ENCODE measurements around the gene NFATC4.

The NFATC4 gene

GRCh38 chr14:24426150-24426911, 58.3 kb downstream of the NFATC4 start:
- H3K4me2 ChIP-seq (ENCODE audit: low read length): no peak overlapping the region
- no peak for DNase-seq
- WGBS (ENCODE audit: extremely low coverage, insufficient coverage, insufficient read length): no CpG with 5 or more reads among the region's 2 CpGs
- no peak overlapping the region for H2AK5ac ChIP-seq (ENCODE audit: low read length)
- H4K91ac ChIP-seq (ENCODE audit: low read depth, low read length): no peak overlapping the region
- no peak overlapping the region for H3K18ac ChIP-seq (ENCODE audit: low read length)
- no peak overlapping the region for H2BK120ac ChIP-seq (ENCODE audit: insufficient read depth, low read length, poor library complexity)
- peaks cover 3% of the 10 kb centered on the region for H3K9me3 ChIP-seq (ENCODE audit: insufficient read depth, low read depth, low read length)
- H2BK5ac ChIP-seq (ENCODE audit: low read depth, low read length, poor library complexity): no peak overlapping the region
- no peak overlapping the region for H4K8ac ChIP-seq (ENCODE audit: low read depth, low read length)
- no peak overlapping the region for H3K4me3 ChIP-seq (ENCODE audit: low read depth, low read length)
- H3K4ac ChIP-seq (ENCODE audit: low read depth, low read length): no peak overlapping the region
- no peak overlapping the region for H2BK12ac ChIP-seq (ENCODE audit: low read length)
- no peaks in the 10 kb centered on the region for H3K27me3 ChIP-seq (ENCODE audit: insufficient read depth, low read length)
- H3K79me1 ChIP-seq (ENCODE audit: low read length): peaks cover 12% of the 10 kb centered on the region
- no peaks in the 10 kb centered on the region for H3K36me3 ChIP-seq (ENCODE audit: control insufficient read depth in 1 of 2, insufficient read depth in 2 of 2, low read length in 2 of 2)
- H3K79me2 ChIP-seq (ENCODE audit: control insufficient read depth, insufficient read depth, low read length, poor library complexity): peaks cover 7% of the 10 kb centered on the region
- H3K14ac ChIP-seq (ENCODE audit: low read length): no peak overlapping the region
- no peak overlapping the region for H3K27ac ChIP-seq (ENCODE audit: low read depth, low read length)
- H3K23ac ChIP-seq (ENCODE audit: low read length): no peak overlapping the region
- H3K9ac ChIP-seq (ENCODE audit: low read length): no peak overlapping the region
- H3K4me1 ChIP-seq (ENCODE audit: control insufficient read depth in 1 of 2, insufficient read depth in 2 of 2, low read length in 2 of 2): peaks cover 7 to 17% of the 10 kb centered on the region in 2 experiments
- no peak overlapping the region for H4K12ac ChIP-seq (ENCODE audit: low read depth, low read length)
- H2AFZ ChIP-seq (ENCODE audit: insufficient read depth, low read length, poor library complexity): no peak overlapping the region

GRCh38 chr14:24426912-24427536, 59.0 kb downstream of the NFATC4 start:
- peaks cover 2% of the 10 kb centered on the region in 2 experiments for H3K36me3 ChIP-seq (ENCODE audit: control insufficient read depth in 1 of 2, insufficient read depth in 2 of 2, low read length in 2 of 2)
- H3K4me3 ChIP-seq (ENCODE audit: low read depth, low read length): peak overlapping the region; percentile 23
- peaks cover 3% of the 10 kb centered on the region for H3K9me3 ChIP-seq (ENCODE audit: insufficient read depth, low read depth, low read length)
- no peak overlapping the region for H3K27ac ChIP-seq (ENCODE audit: low read depth, low read length)
- peaks cover 7% of the 10 kb centered on the region for H3K79me2 ChIP-seq (ENCODE audit: control insufficient read depth, insufficient read depth, low read length, poor library complexity)
- H2AFZ ChIP-seq (ENCODE audit: insufficient read depth, low read length, poor library complexity): no peak overlapping the region
- no peak overlapping the region for H2AK5ac ChIP-seq (ENCODE audit: low read length)
- no peak overlapping the region for H3K9ac ChIP-seq (ENCODE audit: low read length)
- no peak for DNase-seq
- peaks cover 12% of the 10 kb centered on the region for H3K79me1 ChIP-seq (ENCODE audit: low read length)
- H2BK5ac ChIP-seq (ENCODE audit: low read depth, low read length, poor library complexity): no peak overlapping the region
- H2BK120ac ChIP-seq (ENCODE audit: insufficient read depth, low read length, poor library complexity): no peak overlapping the region
- H3K4ac ChIP-seq (ENCODE audit: low read depth, low read length): no peak overlapping the region
- H3K4me1 ChIP-seq (ENCODE audit: control insufficient read depth in 1 of 2, insufficient read depth in 2 of 2, low read length in 2 of 2): peaks cover 10 to 20% of the 10 kb centered on the region in 2 experiments
- H3K23ac ChIP-seq (ENCODE audit: low read length): no peak overlapping the region
- no peak overlapping the region for H4K8ac ChIP-seq (ENCODE audit: low read depth, low read length)
- H3K4me2 ChIP-seq (ENCODE audit: low read length): no peak overlapping the region
- no peak overlapping the region for H2BK12ac ChIP-seq (ENCODE audit: low read length)
- H3K27me3 ChIP-seq (ENCODE audit: insufficient read depth, low read length): no peaks in the 10 kb centered on the region
- H4K91ac ChIP-seq (ENCODE audit: low read depth, low read length): no peak overlapping the region
- WGBS (ENCODE audit: extremely low coverage, insufficient coverage, insufficient read length): no CpG with 5 or more reads among the region's 8 CpGs
- H3K14ac ChIP-seq (ENCODE audit: low read length): no peak overlapping the region
- H4K12ac ChIP-seq (ENCODE audit: low read depth, low read length): no peak overlapping the region
- no peak overlapping the region for H3K18ac ChIP-seq (ENCODE audit: low read length)

- Histone ChIP-seq H3K79me2 (ENCODE audit: control insufficient read depth, insufficient read depth, low read length, poor library complexity) (peaks cover 7% of the 10 kb centered on the region), H4K12ac (ENCODE audit: low read depth, low read length) (no peak overlapping the region), H3K9ac (ENCODE audit: low read length) (no peak overlapping the region), H4K91ac (ENCODE audit: low read depth, low read length) (no peak overlapping the region), H3K4me1 (ENCODE audit: control insufficient read depth in 1 of 2, insufficient read depth in 2 of 2, low read length in 2 of 2) (peaks cover 10 to 20% of the 10 kb centered on the region in 2 experiments), H3K9me3 (ENCODE audit: insufficient read depth, low read depth, low read length) (peaks cover 3% of the 10 kb centered on the region), H2AFZ (ENCODE audit: insufficient read depth, low read length, poor library complexity) (no peak overlapping the region), H2BK5ac (ENCODE audit: low read depth, low read length, poor library complexity) (no peak overlapping the region), H3K36me3 (ENCODE audit: control insufficient read depth in 1 of 2, insufficient read depth in 2 of 2, low read length in 2 of 2) (peaks cover 10% of the 10 kb centered on the region in 2 experiments), H3K4me2 (ENCODE audit: low read length) (no peak overlapping the region), H3K4me3 (ENCODE audit: low read depth, low read length) (no peak overlapping the region), H3K27me3 (ENCODE audit: insufficient read depth, low read length) (no peaks in the 10 kb centered on the region), H2BK12ac (ENCODE audit: low read length) (no peak overlapping the region), H2AK5ac (ENCODE audit: low read length) (no peak overlapping the region), H3K27ac (ENCODE audit: low read depth, low read length) (no peak overlapping the region), H3K23ac (ENCODE audit: low read length) (no peak overlapping the region), H3K4ac (ENCODE audit: low read depth, low read length) (no peak overlapping the region), H3K14ac (ENCODE audit: low read length) (no peak overlapping the region), H4K8ac (ENCODE audit: low read depth, low read length) (no peak overlapping the region), H3K79me1 (ENCODE audit: low read length) (peaks cover 12% of the 10 kb centered on the region), H2BK120ac (ENCODE audit: insufficient read depth, low read length, poor library complexity) (no peak overlapping the region), H3K18ac (ENCODE audit: low read length) (no peak overlapping the region)
- no CpG with 5 or more reads among the region's 18 CpGs for WGBS (ENCODE audit: extremely low coverage, insufficient coverage, insufficient read length)
- no peak for DNase-seq
These were observed 59.8 kb downstream of the NFATC4 start for GRCh38 chr14:24427537-24428508.

- H2BK120ac ChIP-seq (ENCODE audit: insufficient read depth, low read length, poor library complexity): no peak overlapping the region
- no peak overlapping the region for H3K9ac ChIP-seq (ENCODE audit: low read length)
- no peak overlapping the region for H2AFZ ChIP-seq (ENCODE audit: insufficient read depth, low read length, poor library complexity)
- H3K79me1 ChIP-seq (ENCODE audit: low read length): peaks cover 12% of the 10 kb centered on the region
- H3K4me3 ChIP-seq (ENCODE audit: low read depth, low read length): no peak overlapping the region
- peak overlapping the region; percentile 52 for H4K12ac ChIP-seq (ENCODE audit: low read depth, low read length)
- no peak overlapping the region for H3K4me2 ChIP-seq (ENCODE audit: low read length)
- peak overlapping the region; percentile 11 for H2AK5ac ChIP-seq (ENCODE audit: low read length)
- H3K18ac ChIP-seq (ENCODE audit: low read length): no peak overlapping the region
- no peak overlapping the region for H3K4ac ChIP-seq (ENCODE audit: low read depth, low read length)
- H4K91ac ChIP-seq (ENCODE audit: low read depth, low read length): peak overlapping the region; percentile 78
- H4K8ac ChIP-seq (ENCODE audit: low read depth, low read length): peak overlapping the region; percentile 78
- H3K79me2 ChIP-seq (ENCODE audit: control insufficient read depth, insufficient read depth, low read length, poor library complexity): peaks cover 7% of the 10 kb centered on the region
- no peak for DNase-seq
- H3K27me3 ChIP-seq (ENCODE audit: insufficient read depth, low read length): no peaks in the 10 kb centered on the region
- no peak overlapping the region for H3K23ac ChIP-seq (ENCODE audit: low read length)
- no peak overlapping the region for H2BK5ac ChIP-seq (ENCODE audit: low read depth, low read length, poor library complexity)
- peaks cover 11 to 14% of the 10 kb centered on the region in 2 experiments for H3K36me3 ChIP-seq (ENCODE audit: control insufficient read depth in 1 of 2, insufficient read depth in 2 of 2, low read length in 2 of 2)
- H2BK12ac ChIP-seq (ENCODE audit: low read length): no peak overlapping the region
- peaks cover 3% of the 10 kb centered on the region for H3K9me3 ChIP-seq (ENCODE audit: insufficient read depth, low read depth, low read length)
- H3K14ac ChIP-seq (ENCODE audit: low read length): no peak overlapping the region
- peaks cover 10 to 18% of the 10 kb centered on the region in 2 experiments for H3K4me1 ChIP-seq (ENCODE audit: control insufficient read depth in 1 of 2, insufficient read depth in 2 of 2, low read length in 2 of 2)
- no CpG with 5 or more reads among the region's 18 CpGs for WGBS (ENCODE audit: extremely low coverage, insufficient coverage, insufficient read length)
- H3K27ac ChIP-seq (ENCODE audit: low read depth, low read length): no peak overlapping the region
These were observed 60.8 kb downstream of the NFATC4 start for GRCh38 chr14:24428628-24429394.
